Prostate gland (tissue), 2 donors: ENCODE measurements around the gene PCNT. TPM values are rescaled to one million over a fixed set of nuclear protein-coding genes. Genes with fewer than 3 reads are reported as not detected.

Experiments
- DNase-seq: peaks from one replicate; pipeline ENCODE4 v3.0.0-alpha.2; 2019; ENCODE audit warnings: low spot score
- H3K27ac ChIP-seq, 2 donors: fragments of 200-600 bp; sonication (generic); 2 replicates each; pipeline ENCODE4 v1.5.1; 2017 to 2019
- H3K27me3 ChIP-seq: fragments of 200-600 bp; sonication (generic); replicated peaks from 2 replicates; pipeline ENCODE4 v1.5.1; 2019; ENCODE audit not compliant: insufficient read depth
- H3K36me3 ChIP-seq, 2 donors: fragments of 200-600 bp; sonication (generic); 1 replicate in 1 of 2; 2 replicates in 1 of 2; pipeline versions ENCODE4 v1.5.1 to v1.8.1; 2017 to 2019
- H3K4me1 ChIP-seq: fragments of 200-600 bp; sonication (generic); replicated peaks from 2 replicates; pipeline ENCODE4 v1.5.1; 2019
- H3K4me3 ChIP-seq, 2 donors: fragments of 200-600 bp; sonication (generic); 2 replicates each; pipeline ENCODE4 v1.5.1; 2017 to 2019
- H3K9me3 ChIP-seq: fragments of 200-600 bp; sonication (generic); 2 replicates; pipeline ENCODE4 v1.5.1; 2017
- CTCF ChIP-seq, 4 experiments: fragments of 200-600 bp in 2 of 4; fragments of 450-650 bp in 2 of 4; sonication (generic) in 2 of 4; IDR thresholded peaks; 1 replicate in 3 of 4; 2 replicates in 1 of 4; pipeline ENCODE4 v1.5.1; 2016 to 2019; ENCODE audit warnings: antibody characterized with exemption in 4 of 4, mild to moderate bottlenecking in 2 of 4, moderate library complexity in 2 of 4
- POLR2A ChIP-seq: fragments of 450-650 bp; IDR thresholded peaks from one replicate; pipeline ENCODE4 v1.6.1; 2016; ENCODE audit warnings: antibody characterized with exemption, mild to moderate bottlenecking
- POLR2AphosphoS5 ChIP-seq: sonication (generic); formaldehyde crosslinking; IDR thresholded peaks from one replicate; pipeline ENCODE4 v1.6.1; 2017; ENCODE audit warnings: antibody characterized with exemption
- WGBS: methylation state at CpG from one replicate; pipeline ENCODE4 v1.1.5; 2018; 5-methylcytosine and 5-hydroxymethylcytosine counted together
- intact Hi-C: fragments of 100-400 bp; cut with DNase I; formaldehyde crosslinking; loops from one replicate; pipeline ENCODE4 v1.14.2; 2022
- total RNA-seq, 2 donors: library from RNA; depleted of rRNA; stranded (reverse); fragments of >200 nt; gene quantifications; one replicate each; pipeline ENCODE4 v1.1.0, GENCODE V29; 2016

The PCNT gene
- total RNA-seq, 2 donors from 2014 or later: 33.8 to 70.9 TPM

DNA sequence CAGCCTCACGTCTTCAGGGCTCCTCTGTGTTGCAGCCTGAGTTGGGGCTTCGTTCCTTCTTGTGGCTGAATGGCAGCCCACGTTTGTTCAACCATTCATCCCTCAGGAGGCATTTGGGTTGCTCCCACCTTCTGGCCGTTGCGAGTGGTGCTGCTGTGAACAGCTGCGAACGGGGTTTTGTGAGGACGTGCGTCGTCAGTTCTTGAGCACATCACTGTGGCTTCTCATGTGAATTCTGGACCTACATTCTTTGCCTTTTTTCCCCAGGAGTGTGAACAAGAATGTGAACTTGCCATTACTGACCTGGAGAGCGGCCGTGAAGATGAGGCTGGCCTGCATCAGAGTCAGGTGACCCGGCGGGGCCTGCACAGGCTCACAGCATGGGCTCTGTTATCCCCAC, 21.9 kb downstream of the PCNT start:
- DNase-seq: no peak
- TF ChIP-seq CTCF (IDR thresholded peaks at IDR 0.05) (no peak), POLR2AphosphoS5 (no peak), POLR2A (no peak)
- Histone ChIP-seq H3K36me3 (peaks cover 0 to 7% of the 10 kb centered on the region in 2 donors), H3K27ac (no peak overlapping the region), H3K4me1 (no peaks in the 10 kb centered on the region), H3K9me3 (no peaks in the 10 kb centered on the region), H3K4me3 (no peak overlapping the region), H3K27me3 (no peaks in the 10 kb centered on the region)
- 92% methylated on average over 14 of the region's 14 CpGs for WGBS
- intact Hi-C loops: no loop called here

GRCh38 chr21:46346296-46347202, 22.6 kb downstream of the PCNT start:
- H3K36me3 ChIP-seq: peaks cover 0 to 7% of the 10 kb centered on the region in 2 donors
- intact Hi-C loops: no loop called here
- TF ChIP-seq POLR2A (no peak), POLR2AphosphoS5 (no peak), CTCF (IDR thresholded peaks at IDR 0.05) (no peak)
- WGBS: 95% methylated on average over 34 of the region's 34 CpGs
- H3K27me3 ChIP-seq: no peaks in the 10 kb centered on the region
- no peaks in the 10 kb centered on the region for H3K9me3 ChIP-seq
- H3K27ac ChIP-seq: no peak overlapping the region
- DNase-seq: no peak
- H3K4me3 ChIP-seq: no peak overlapping the region
- H3K4me1 ChIP-seq: no peaks in the 10 kb centered on the region

- intact Hi-C loops: no loop called here
- TF ChIP-seq POLR2AphosphoS5 (no peak), POLR2A (no peak), CTCF (IDR thresholded peaks at IDR 0.05) (no peak)
- H3K4me1 ChIP-seq: no peaks in the 10 kb centered on the region
- DNase-seq: no peak
- H3K27ac ChIP-seq: no peak overlapping the region
- H3K36me3 ChIP-seq: peaks cover 0 to 7% of the 10 kb centered on the region in 2 donors
- no peak overlapping the region for H3K4me3 ChIP-seq
- no peaks in the 10 kb centered on the region for H3K27me3 ChIP-seq
- no peaks in the 10 kb centered on the region for H3K9me3 ChIP-seq
- 79% methylated on average over 10 of the region's 10 CpGs for WGBS
These were observed 23.2 kb downstream of the PCNT start for GRCh38 chr21:46347203-46347550.

- Histone ChIP-seq H3K27ac (no peak overlapping the region), H3K27me3 (no peaks in the 10 kb centered on the region), H3K4me1 (no peaks in the 10 kb centered on the region), H3K36me3 (peaks cover 0 to 8% of the 10 kb centered on the region in 2 donors), H3K9me3 (no peaks in the 10 kb centered on the region), H3K4me3 (no peak overlapping the region)
- DNase-seq: no peak
- TF ChIP-seq POLR2AphosphoS5: no peak
- no peak for TF ChIP-seq CTCF (IDR thresholded peaks at IDR 0.05)
- TF ChIP-seq POLR2A: no peak
- WGBS: 93% methylated on average over 12 of the region's 12 CpGs
- intact Hi-C loops: no loop called here
These were observed 23.9 kb downstream of the PCNT start for GRCh38 chr21:46347791-46348381.
